Measurements from ENCODE around the gene INPP5B.
"Not testable (repeated sequence)": the region's sequence is repeated elsewhere in the genome, so short reads cannot be mapped to it uniquely, and the experiment has no call there.

The INPP5B gene

GRCh38 chr1:37915476-37916093, 31.3 kb downstream of the INPP5B start:
- in situ Hi-C loops (cut with MboI; ENCODE audit: low sequenced_read_pairs): no loop called here

- in situ Hi-C loops (cut with MboI; ENCODE audit: low sequenced_read_pairs): no loop called here
These were observed 32.0 kb downstream of the INPP5B start for GRCh38 chr1:37914719-37915475.

GRCh38 chr1:37911478-37911877, 35.4 kb downstream of the INPP5B start:
- in situ Hi-C loops (cut with MboI; ENCODE audit: low sequenced_read_pairs): not testable (repeated sequence)

DNA sequence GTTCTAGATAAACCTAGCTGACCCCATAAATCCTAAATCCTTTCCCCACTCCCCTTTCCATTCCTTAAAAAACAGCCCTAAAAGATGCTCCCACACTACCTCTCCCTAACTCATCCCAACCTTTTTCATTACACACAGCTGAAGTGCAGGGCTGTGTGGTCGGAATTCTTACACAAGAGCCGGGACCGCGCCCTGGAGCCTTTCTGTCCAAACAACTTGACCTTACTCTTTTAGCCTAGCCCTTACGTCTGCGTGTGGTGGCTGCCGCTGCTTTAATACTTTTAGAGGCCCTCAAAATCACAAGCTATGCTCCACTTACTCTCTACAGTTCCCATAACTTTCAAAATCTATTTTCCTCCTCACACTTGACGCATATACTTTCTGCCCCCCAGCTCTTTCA, 36.0 kb downstream of the INPP5B start:
- in situ Hi-C loops (cut with MboI; ENCODE audit: low sequenced_read_pairs): not testable (repeated sequence)

- in situ Hi-C loops (cut with MboI; ENCODE audit: low sequenced_read_pairs): not testable (repeated sequence)
These were observed 38.3 kb downstream of the INPP5B start for GRCh38 chr1:37908531-37908930.

DNA sequence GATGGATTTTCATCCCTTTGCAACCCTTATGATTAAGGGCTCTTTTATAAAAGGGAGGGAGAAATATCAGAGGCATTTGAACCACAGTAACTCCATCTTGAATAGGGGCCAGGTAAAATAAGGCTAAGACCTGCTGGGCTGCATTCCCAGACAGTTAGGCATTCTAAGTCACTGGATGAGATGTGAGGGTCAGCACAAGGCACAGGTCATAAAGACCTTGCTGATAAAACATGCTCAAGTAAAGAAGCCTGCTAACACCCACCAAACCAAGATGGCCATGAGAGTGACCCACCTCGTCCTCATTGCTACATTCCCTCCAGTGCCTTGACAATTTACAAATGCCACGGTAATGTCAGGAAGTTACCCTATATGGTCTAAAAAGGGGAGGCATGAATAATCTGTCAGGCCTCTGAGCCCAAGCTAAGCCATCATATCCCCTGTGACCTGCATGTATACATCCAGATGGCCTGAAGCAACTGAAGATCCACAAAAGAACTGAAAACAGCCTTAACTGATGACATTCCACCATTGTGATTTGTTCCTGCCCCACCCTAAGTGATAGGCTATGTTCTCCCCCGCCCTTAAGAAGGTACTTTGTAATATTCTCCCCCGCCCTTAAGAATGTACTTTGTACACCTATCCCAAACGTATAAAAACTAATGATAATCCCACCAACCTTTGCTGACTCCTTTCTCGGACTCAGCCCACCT, 39.3 kb downstream of the INPP5B start:
- in situ Hi-C loops (cut with MboI; ENCODE audit: low sequenced_read_pairs): not testable (repeated sequence)

- in situ Hi-C loops (cut with MboI; ENCODE audit: low sequenced_read_pairs): not testable (repeated sequence)
These were observed 40.3 kb downstream of the INPP5B start for GRCh38 chr1:37906591-37906990.

- in situ Hi-C loops (cut with MboI; ENCODE audit: low sequenced_read_pairs): no loop called here
These were observed 41.1 kb downstream of the INPP5B start for GRCh38 chr1:37905727-37906126.

DNA sequence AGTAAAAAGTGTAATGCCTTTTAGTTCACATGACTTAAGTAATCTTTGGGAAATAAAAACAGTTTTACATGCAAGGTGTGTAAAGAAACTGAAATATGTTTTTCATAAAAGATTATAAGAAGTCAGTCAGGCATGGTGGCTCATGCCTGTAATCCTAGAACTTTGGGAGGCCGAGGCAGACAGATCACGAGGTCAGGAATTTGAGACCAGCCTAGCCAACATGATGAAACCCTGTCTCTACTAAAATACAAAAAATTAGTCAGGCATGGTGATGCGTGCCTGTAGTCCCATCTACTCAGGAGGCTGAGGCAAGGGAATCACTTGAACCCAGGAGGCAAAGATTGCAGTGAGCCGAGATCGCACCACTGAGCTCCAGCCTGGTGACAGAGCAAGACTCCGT, 42.9 kb downstream of the INPP5B start:
- in situ Hi-C loops (cut with MboI; ENCODE audit: low sequenced_read_pairs): not testable (repeated sequence)

- in situ Hi-C loops (cut with MboI; ENCODE audit: low sequenced_read_pairs): no loop called here
These were observed 43.9 kb downstream of the INPP5B start for GRCh38 chr1:37902983-37903382.

- in situ Hi-C loops (cut with MboI; ENCODE audit: low sequenced_read_pairs): no loop called here
These were observed 45.0 kb downstream of the INPP5B start for GRCh38 chr1:37901893-37902225.

- in situ Hi-C loops (cut with MboI; ENCODE audit: low sequenced_read_pairs): no loop called here
These were observed 45.5 kb downstream of the INPP5B start for GRCh38 chr1:37901191-37901892.

DNA sequence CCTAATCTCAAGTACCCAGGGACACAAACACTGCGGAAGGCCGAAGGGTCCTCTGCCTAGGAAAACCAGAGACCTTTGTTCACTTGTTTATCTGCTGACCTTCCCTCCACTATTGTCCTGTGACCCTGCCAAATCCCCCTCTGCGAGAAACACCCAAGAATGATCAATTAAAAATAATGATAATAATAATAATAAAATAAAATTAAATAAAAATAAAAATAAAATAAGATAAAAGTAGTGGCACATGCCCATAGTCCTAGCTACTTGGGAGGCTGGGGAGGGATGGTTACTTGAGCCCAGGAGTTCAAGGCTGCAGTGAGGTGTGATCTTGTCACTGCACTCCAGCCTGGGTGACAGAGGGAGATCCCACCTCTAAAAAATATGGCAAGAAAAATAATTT, 49.3 kb downstream of the INPP5B start:
- in situ Hi-C loops (cut with MboI; ENCODE audit: low sequenced_read_pairs): loop anchor here (25.0 kb wide), 1 partner anchor 940 kb away; no protein-coding TSS in a partner anchor

GRCh38 chr1:37893673-37894072, 53.2 kb downstream of the INPP5B start:
- in situ Hi-C loops (cut with MboI; ENCODE audit: low sequenced_read_pairs): loop anchor here (25.0 kb wide), 1 partner anchor 944 kb away; no protein-coding TSS in a partner anchor

DNA sequence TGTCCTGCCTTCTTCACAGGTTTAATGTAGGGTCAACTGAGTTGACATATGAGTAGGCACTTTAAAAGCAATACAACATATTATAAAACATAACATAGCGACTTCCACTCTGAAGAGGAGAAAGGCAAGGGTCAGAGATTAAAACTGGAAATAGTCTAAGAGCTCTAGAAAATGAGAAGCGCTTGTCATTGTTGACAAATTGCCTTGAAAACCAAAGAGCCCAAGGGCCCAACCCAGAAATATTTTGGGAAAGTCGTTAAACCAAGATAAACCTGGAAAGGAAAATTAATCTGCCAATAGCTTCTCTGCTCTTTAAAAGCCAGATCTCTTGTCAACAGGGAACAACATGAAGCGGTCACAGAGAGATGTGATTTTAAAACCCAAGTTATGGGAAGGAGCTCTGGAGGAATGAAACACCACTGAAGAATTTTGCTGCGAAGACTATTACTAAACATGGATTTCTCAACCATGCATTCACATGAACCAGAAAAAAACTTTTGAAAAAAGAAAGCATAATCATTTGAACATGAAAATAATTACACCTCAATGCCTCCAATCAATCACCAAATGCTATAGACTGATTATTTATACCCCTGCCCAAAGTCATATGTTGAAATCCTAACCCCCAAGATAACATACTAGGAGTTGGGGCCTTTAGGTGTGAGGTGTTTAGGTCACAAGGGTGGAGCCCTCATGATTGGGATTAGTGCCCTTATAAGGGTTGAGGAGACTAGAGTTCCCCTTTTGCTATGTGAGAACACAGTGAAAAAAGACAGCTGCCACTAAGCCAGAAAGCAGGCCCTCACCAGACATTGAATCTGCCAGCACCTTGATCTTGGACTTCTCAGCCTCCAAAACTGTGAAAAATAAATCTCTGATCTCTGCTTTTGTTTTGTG, 54.5 kb downstream of the INPP5B start:
- in situ Hi-C loops (cut with MboI; ENCODE audit: low sequenced_read_pairs): loop anchor here (25.0 kb wide), 1 partner anchor 945 kb away; no protein-coding TSS in a partner anchor

DNA sequence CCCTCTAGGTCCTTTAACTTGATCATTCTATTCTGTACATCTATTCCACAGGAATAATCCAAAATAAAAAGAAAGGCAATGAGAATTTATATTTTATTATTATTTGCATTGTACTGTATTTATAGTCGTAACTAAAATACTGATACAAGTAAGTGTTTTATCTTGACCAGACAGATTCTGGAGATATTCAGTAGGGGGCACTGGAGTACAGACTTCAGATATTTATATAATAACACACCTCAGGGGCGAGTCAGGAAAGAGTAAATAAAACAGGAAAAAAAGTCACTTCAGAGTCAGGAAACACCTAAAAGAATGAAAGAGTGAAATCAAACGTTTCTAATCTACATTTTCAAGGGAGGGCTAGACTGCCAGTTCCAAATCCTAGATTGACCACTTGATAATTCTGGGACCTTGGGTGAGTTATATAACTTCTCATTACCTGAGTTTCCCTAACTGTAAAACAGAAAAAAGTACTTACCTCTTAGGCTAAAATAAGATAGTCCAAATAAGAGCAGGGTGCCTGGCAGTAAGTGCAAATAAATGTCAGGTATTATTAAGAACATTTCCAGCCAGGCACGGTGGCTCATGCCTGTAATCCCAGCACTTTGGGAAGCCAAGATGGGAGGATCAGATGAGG, 56.4 kb downstream of the INPP5B start:
- in situ Hi-C loops (cut with MboI; ENCODE audit: low sequenced_read_pairs): loop anchor here (25.0 kb wide), 1 partner anchor 947 kb away; no protein-coding TSS in a partner anchor

DNA sequence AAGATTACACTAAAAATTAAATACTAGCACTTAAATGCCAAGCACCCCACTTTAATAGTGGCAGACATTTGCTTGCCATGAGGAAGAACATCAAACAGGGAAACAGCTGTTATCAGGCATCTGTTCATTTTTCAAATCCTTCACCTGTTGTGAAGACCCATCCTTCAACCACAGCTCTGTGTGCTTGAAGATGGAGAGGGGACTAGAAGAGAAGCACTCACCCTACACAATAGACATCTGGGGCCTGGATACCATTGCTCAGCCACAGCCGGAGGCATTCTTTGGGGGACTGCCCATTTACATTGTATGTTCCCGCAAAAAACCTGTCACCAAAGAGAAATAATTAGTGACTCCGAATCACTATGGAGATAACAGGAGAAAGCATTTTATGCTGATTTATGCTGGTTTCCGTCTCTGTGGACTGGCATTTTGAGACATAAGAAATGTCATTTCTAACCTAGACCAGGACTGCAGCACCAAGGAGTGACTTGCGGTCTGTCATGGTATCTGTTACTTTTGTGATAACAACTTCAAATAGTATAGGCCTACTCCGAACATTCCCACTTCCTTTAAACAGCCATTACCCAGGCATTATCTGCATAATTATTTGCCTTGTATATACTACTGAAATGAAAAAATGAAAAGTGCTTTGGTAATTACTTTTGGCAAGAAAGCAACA, 58.7 kb downstream of the INPP5B start:
- in situ Hi-C loops (cut with MboI; ENCODE audit: low sequenced_read_pairs): loop anchor here (25.0 kb wide), 1 partner anchor 949 kb away; no protein-coding TSS in a partner anchor

DNA sequence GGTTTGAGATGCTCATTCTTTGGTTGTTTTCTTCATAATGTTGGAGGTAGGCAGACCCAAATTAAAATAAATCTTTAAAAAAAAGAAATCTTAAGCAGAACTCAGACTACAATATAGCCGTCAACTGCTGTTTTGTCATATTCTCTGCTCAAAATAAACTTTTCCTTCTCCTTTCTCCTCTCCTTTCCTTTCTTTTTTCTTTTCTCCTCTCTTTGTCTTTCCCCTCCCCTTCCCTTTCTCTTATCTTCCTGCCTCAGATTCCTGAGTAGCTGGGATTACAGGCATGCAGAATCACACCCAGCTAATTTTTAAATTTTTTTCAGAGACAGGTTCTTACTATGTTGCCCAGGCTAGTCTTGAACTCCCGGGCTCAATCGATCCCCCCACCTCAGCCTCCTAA, 62.7 kb downstream of the INPP5B start:
- in situ Hi-C loops (cut with MboI; ENCODE audit: low sequenced_read_pairs): loop anchor here (25.0 kb wide), 1 partner anchor 953 kb away; no protein-coding TSS in a partner anchor

- in situ Hi-C loops (cut with MboI; ENCODE audit: low sequenced_read_pairs): loop anchor here (25.0 kb wide), 1 partner anchor 954 kb away; no protein-coding TSS in a partner anchor
These were observed 63.2 kb downstream of the INPP5B start for GRCh38 chr1:37883671-37884070.

Measured in HL-60/S4 treated with retinoic acid at 250 ng/mL for 4 days and 3 days (cell line).